HG02610 (cell line): ENCODE data around the gene NRGN.

Experiments used
- ATAC-seq: cut with Tn5 transposase; IDR thresholded peaks from one replicate; pipeline ENCODE4 v1.9.1; 2021; ENCODE audit warnings: mild to moderate bottlenecking, moderate library complexity; ENCODE audit not compliant: unreplicated experiment

Gene NRGN

DNA sequence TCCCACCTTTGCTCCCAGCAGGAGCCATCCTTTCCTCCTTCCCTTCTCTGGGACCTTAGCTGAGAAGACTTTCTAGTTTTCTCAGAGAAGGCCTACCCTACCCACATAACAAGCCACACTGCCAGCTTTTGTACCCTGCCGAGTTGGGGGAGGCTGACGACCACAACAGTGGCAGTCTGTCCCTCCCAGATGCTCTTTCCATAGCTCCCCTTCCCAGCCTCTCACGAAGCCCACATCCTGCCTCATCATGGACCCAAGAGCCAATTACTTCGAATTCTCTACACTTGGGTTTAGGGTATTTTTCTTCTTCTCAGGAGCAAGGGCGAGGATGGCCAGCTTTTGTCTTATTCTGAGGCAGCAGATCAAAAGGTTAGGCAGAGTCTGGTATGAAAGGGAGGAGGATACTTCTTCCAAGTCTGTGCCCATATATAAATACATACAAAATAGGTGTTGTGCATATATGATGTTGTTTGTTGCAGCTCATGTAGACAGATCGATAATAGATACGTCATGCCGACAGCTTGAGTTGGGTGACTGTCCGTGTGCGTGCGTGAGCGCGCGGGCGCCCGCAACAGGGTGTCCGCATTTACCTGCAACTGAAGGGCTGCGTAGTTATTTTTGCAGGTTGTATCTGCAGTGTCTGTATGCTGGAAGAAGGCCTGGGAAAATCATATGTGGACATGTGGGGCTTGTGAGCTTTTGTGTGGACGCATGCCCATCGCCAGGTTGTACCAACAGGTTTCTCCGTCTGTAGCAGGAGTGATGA lies 846 bp upstream of the NRGN start:
- ATAC-seq: no peak

DNA sequence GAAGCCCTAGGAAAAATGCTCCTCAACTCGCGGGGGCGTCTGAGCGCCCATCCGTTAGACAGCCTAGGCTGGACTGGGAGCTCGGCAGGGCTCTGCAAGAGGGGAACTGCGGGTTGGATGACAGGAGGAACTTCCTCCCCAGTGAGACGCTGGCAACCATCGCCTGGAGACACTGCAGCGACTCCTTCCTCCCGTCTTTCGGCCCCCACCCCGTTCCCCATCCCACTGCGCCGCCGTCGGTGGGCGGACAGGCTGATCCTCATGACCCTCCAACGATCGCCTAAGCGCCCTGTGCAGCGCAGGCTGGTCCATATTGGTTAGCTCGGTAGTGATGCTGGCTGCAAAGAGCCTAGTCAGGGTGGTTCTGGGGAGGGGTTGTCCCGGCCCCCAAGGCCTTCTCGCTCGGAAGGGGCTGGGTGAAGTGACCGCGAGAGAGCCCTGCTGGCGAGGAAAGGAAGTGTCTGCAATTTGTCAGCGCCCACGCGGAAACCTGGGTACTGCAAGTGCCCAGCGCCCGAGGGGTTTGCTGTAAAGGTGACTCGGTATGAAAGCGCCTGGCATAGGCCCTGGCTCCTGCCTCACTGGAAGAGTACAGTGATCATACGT lies 638 bp downstream of the NRGN start:
- ATAC-seq: peak; percentile 31

DNA sequence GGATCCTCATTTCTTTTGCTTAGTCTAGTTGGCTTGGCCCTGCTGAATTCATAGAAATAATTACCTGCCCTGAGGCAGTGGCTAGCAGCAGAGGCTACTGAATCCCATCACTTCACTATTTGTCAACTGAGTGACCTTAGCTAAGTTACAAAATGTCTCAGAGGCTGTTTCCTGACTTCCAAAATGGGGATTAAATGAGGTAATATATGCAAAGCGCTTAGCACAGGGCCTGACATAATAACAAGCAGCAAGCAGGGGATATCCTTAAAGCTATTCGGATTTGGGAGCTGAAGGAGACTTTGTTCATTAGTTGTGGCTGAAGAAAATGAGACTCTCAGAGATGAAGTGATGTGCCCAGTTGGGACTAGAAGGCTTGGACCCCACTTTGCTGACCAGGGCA lies 2.8 kb downstream of the NRGN start:
- ATAC-seq: no peak

DNA sequence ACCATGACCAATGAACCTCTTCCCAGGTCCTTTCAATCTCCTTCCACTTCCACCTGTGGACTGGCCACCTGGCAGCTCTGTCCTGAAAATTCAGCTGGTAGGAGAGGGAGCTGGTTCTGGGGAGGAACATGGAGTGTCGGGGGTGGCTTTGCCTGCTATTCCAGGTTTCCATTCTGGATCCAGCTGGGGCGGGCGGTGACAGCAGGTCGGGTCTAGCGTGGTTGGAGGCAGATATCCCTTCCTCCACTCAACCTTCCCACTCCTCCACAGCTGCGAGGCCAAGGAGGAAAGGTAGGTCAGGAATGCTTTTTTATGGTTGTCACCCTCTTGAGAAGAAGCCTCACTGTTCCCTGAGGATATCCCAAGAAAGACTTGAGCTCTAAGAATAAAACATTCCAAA lies 3.3 kb downstream of the NRGN start:
- ATAC-seq: no peak

DNA sequence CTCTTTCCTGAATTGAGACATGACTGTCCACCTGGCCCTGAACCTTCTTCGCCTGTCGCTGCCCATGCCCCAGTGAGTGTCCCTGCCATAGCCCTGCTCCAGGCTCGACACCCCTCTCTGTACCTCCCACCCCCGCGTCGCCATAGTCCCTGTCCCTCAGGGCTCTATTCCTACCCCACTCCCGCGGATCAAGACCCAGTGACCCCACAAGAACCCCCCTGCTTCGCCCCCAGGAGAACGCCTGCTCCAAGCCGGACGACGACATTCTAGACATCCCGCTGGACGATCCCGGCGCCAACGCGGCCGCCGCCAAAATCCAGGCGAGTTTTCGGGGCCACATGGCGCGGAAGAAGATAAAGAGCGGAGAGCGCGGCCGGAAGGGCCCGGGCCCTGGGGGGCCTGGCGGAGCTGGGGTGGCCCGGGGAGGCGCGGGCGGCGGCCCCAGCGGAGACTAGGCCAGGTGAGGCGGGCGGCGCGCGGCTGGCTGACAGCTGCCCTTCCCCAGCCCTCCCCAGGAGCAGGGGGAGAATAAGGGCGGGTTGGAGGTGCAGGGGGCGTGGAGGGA lies 5.6 kb downstream of the NRGN start:
- no peak for ATAC-seq

DNA sequence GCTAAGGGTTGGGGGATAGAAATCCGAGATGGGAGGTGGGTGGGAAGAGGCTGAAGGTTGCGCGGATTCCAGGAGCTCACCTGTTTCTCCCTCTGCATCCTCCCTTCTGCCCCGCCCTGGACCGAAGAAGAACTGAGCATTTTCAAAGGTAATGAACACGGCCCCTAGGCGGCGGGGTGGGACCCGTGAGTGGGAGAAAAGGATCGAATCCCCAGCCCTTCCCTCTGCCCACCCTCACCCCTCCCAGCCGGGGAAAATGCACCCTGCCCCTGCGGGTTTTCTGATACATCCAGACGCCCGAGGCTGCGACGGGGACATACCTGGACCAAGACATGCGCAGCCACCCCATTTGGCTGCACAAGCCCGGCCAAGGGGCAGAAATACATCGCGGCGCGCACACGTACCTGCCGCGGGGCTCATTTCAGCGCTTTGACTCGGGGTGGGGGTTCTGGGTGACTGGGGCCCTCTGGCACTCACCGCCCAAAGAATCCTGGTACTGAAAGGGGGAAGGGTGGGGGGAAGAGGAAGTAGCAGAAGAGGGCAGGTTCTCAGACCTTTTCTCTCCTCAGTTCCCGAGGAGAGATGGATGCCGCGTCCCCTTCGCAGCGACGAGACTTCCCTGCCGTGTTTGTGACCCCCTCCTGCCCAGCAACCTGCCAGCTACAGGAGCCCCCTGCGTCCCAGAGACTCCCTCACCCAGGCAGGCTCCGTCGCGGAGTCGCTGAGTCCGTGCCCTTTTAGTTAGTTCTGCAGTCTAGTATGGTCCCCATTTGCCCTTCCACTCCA lies 6.3 kb downstream of the NRGN start:
- peak; percentile 17 for ATAC-seq

DNA sequence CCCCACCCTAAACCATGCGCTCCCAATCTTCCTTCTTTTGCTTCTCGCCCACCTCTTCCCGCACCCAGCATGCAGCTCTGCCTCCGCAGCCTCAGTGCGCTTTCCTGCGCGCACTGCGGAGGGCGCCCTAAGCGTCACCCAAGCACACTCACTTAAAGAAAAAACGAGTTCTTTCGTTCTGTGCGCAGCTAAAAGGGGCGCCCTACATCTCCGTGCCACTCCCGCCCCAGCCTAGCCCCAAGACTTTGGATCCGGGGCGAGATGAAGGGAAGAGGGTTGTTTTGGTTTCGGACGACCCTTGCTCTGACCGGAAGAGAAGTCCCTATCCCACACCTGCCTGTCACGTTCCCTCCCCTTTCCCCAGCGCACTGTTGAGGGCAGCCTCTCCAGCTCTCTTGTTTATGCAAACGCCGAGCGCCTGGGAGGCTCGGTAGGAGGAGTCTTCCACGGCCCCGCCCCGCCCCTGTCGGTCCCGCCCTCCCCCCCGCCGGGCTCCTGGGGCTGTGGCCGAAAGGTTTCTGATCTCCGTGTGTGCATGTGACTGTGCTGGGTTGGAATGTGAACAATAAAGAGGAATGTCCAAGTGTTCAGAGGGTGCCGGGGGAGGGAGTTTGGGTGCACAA lies 7.0 kb downstream of the NRGN start:
- peak; percentile 94 for ATAC-seq

DNA sequence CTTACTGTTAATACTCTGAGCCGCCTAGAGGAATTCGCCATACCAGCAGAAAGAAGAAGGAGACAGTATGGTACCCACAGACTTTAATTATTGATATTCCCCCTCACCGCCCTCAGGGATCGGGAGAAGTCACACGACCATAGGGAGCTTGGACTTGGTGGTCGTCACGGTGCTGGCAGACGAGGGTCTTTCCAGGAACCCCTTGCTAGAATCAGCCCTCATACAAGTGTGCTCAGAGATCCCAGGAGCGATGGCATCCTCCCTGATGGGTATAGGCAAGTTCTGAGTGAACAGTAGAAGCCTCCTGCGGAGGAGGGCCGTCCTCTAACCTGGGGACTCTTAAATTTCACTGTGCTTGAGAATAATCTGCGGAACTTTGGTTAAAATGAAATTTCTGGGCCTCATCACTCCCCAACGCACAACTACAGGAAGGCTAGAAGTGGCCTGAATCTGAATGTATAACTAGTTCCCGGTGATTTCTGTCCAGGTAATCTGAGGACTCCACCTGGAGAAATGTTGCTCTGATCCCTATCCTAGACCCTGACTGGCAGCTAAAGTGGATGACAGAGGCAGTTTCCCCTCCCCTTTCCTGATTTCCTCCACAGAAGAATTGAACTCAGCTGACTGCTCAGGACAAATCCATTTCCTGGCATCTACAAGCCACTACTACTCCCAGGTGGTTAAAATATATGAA lies 7.8 kb downstream of the NRGN start:
- ATAC-seq: no peak

DNA sequence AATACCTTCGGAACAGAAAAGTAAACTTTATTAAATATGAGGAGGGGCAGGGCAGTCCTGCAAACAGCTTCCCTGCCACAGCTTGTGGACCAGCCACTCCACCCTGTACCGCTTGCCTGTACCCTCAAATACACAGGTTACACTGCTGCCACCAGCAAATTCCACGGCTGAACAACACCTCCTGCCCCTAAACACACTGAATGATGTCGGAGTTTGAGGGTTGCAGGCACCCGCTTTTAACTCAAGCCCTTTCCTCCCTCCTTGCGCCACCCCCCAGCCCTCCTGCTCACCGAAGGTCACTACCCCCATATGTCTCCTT lies 8.3 kb downstream of the NRGN start:
- ATAC-seq: no peak

DNA sequence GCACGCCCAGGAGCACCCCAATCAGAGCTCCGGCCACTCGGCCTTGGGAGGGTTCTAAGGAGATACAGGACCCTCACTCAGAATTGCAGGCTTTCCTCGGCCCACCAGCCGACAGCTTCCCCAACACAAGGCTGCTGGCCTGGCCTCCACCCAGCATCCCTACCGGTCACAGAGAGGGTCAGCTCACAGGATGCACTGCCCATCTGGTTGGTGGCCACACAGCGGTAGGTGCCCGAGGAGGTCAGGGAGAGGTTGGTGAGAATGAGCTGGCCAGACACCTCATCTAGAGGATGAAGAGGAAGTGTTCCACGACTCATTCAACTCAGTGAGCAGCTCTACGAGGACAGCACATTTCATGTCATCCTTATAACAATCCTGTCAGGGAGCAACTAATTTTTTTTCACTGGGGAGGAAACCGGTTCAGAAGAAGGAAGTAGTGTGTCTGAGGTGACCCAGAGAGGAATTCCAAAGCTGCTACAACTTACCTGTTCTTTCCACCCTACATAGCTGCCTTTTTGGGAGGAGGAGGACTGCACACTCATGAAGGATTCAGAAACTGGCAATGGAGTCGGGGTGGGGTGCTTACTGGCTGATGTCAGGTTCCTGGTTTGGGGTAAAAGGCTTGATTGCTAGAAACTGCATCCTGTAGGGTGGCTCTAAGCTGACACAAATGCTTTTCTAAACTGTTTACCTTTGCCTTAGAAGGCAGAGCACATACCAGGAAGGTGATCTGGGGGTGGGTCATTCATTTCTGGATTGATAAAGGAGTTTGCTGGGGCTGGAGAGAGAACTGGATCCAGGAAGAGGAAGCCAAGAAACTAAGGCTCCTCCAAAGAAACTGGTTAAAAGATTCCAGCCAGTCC lies 9.0 kb downstream of the NRGN start:
- no peak for ATAC-seq

DNA sequence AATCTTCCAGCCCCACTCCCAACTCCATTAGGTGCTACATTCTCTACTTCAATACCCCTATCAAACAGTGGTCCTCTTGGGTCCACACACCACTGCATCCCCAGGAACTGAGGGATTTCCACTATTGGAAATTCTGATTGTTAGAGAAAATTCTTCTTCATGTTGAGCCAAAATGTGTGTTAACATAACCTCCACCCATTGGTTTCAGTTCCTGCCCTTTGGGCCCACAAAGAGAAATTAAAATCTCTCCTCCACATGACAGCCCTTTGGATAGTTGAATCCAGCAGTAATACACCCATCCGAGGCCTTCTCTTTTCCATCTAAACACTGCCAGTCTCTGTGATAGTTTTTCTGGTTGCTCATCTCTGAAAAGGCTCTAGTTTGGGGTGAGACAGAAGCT lies 10.2 kb downstream of the NRGN start:
- no peak for ATAC-seq

DNA sequence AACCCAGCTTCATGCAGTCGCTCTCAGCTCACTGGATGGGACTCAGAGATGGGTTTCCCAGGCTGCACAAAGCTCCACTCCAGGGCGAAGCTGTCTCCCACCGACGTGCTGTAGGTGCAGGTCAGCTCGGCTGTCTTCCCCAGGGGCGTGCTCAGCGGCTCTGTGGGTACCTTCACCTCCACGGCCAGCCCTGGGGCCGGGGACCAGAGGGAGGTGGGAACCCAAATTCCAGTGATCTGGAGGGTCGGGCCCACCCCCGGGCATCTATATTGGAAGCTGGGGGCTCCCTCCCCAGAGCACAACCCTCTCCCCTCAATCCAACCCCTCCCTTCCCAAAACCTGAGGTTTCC lies 11.6 kb downstream of the NRGN start:
- ATAC-seq: no peak

DNA sequence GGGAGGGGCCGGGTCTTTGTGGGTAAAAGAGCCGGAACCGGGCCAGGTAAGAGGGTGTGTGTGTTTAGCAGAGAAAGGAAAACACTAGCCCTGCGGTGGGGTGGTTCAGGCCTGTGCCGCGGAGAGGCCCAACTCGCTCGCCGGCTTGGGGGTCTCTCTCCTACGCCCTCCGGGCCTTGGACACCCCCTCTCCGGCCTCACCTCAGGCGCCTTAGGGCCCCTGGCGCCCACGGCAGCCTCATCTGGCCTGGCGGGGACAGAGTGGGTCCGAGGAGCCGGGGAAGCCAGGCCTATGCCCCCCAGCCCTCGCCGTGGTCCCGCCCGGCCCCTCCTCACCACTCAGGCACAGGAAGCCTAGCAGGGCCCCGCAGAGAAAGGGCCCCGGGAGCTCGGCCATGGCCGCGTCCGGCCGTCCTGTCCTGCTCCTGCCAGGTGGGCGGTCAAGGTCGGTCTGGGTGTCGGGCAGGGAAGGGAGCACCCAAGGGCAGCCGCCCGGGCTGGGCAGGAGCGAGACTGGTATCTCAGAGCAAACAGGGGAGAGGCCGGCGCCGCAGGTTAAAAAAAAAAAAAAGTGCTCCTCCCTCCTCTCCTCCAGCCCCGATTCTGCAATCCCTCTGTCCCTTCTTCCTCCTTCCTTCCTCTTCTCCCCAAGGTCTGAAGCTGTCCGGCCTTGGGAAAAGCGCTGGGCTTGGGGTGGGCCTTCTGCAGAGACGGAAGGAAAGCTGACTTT lies 12.2 kb downstream of the NRGN start, which contains the start of gene VSIG2:
TSS of gene VSIG2 (minus strand) at position 515 of the 730 bp plus-strand sequence. CDS start at position 397, 118 bp downstream.
- ATAC-seq: no peak

DNA sequence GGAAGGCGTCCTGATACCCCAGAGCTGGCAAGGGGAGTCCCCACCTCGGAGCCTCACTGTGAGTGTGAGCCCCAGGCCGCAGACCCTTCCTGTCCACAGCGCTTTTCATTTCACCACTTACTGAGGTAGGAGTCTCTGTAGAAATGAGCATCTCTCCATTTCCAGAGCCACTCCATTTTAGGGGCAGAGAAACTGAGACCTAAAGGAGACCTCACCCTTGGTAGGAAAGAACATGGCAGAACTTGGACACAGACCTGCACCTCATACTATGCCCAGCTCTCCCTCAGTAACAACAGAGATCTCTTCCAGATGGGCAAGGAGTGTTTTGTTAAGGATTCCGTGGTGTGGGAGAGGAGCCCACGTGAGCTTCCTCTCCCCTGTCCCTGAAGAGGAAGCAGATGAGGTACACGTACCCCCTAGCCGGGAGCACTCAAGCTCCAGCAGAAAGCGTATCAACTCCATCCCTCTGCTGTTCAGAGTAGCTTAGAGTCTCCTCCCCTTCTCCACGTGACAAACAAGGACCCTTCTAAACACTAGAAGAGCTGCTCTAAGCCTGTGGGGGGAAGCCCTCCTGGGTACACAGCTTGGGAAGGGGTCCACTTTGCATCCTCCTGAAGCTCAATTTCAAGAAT lies 12.8 kb downstream of the NRGN start:
- ATAC-seq: no peak

DNA sequence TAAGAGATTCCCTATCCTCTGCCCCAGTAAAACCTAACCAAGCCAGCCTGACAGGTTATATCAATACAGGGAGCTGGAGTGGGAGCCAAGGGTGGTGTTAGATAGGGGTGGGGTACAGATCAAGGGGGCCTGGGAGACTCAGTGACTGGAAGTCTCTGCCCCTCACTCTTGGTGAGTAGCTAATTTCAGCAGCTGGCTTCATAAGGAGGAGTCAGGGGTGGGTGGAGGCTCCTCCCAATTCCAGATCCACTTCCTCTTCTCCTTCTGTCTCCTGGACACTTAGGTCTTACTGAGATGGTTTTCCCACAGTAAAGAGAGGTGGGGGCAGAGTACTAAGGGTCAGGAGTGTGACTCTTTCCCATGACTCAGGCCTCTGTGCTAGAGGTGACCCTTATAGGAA lies 13.5 kb downstream of the NRGN start:
- no peak for ATAC-seq

DNA sequence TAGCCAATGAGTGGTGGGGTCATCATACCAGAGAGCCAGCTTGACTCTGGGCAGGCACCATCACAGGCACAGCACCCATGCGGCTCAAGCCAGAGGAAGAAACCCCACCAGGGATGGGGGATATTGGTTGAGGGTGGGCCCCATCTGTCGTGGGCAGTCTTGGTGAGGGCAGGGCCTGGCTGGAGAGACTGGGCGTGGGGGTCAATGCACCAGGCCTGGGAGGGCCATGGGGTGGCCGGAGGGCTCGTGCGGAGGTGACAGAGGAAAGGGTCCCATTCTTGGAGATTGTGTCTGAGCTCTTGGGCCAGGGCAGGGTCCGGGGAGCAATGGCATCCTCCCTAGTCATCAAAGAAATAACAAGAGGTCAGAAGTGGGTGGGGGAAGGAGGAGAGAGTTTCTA lies 13.9 kb downstream of the NRGN start:
- no peak for ATAC-seq

DNA sequence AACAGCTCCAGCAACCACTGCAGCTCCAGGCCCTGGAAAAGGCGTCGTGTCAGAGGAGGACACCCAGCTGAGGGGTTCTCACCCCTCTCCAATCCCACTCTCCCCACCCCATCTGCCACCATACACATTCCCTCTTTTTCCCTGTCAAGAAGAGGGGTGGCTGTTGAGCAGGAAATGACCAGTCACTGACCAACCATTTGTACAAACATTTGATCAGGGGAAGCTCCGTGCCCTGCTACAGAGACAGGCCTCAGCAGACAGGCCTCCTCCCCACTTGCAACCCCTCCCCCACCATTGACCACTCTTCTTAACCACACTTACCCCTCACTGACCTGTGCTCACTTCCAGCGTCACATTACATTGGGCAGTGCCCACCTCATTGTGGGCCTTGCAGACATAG lies 14.6 kb downstream of the NRGN start:
- ATAC-seq: no peak

DNA sequence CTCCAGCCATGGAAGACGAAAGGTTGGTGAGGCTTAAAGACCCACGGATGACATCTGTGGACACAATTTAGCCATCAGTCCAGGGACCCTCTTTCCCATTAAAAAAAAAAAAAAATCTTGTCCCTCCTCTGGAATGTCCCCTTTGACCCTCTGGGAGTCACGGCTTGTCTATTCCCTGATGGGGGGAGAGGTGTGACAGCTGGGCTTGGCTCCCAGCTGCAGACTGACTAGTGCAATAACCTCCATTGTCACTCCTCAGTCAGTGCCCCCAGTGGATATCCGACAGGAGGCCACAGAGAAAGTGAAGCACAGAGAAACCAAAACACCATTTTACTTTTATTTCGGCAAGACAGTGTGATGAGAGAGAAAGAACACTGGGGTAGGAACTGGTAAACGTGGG lies 15.0 kb downstream of the NRGN start:
- ATAC-seq: no peak
